HS-5 (cell line): ENCODE results near the gene SERINC5.
A peak's percentile ranks its signal among the peaks of the same experiment; 100 is the strongest.
"Not testable (repeated sequence)": the region's sequence is repeated elsewhere in the genome, so short reads cannot be mapped to it uniquely, and the experiment has no call there.

Experiments used
- DNase-seq: peaks from one replicate; pipeline ENCODE4 v3.0.0-alpha.2; 2012; ENCODE audit warnings: low read depth

Gene SERINC5

DNA sequence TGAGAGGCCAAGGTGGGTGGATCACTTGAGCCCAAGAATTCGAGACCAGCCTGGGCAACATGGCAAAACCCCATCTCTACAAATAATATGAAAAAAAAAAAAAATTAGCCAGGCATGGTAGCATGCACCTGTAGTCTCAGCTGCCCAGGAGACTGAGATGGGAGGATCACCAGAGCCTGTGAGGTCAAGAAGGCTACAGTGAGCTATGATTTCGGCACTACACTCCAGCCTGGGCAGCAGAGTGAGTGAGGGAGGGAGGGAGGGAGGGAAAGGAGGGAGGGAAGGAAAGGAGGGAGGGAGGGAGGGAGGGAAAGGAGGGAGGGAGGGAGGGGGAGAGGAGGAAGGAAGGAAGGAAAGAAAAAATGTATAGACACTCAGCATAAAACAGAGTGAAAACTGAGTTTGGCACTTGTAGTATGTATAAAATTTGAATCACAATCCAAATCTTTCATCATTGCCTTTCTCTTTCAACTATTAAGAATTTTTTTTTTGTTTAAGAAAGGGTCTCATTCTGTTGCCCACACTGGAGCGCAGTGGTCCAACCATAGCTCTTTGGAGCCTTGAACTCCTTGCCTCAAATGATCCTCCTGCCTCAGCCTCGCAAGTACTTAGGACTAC is 27.8 kb downstream of the SERINC5 start:
- DNase-seq = no peak

- DNase-seq = no peak
Observed at GRCh38 chr5:80225934-80226326, 29.9 kb downstream of the SERINC5 start.

GRCh38 chr5:80225189-80225933 is 30.5 kb downstream of the SERINC5 start:
- no peak for DNase-seq

DNA sequence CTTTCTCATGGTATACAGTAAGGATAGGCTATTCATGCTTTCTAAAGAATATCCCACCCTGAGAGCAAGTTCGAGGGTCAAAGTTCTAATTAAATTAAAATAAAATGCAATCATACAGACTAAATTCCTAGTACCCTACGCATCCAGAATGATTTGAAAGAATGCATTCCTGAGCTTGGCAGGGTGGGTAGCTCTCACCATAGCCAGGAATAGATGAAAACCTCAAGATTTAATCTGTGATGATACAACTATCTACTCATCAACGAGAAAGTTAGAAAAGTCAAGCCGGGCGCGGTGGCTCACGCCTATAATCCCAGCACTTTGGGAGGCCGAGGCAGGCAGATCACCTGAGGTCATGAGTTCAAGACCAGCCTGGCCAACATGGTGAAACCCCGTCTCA is 32.3 kb downstream of the SERINC5 start:
- no peak for DNase-seq

- no peak for DNase-seq
Observed at GRCh38 chr5:80220245-80220897, 35.5 kb downstream of the SERINC5 start.

GRCh38 chr5:80219391-80219790 is 36.5 kb downstream of the SERINC5 start:
- no peak for DNase-seq

DNA sequence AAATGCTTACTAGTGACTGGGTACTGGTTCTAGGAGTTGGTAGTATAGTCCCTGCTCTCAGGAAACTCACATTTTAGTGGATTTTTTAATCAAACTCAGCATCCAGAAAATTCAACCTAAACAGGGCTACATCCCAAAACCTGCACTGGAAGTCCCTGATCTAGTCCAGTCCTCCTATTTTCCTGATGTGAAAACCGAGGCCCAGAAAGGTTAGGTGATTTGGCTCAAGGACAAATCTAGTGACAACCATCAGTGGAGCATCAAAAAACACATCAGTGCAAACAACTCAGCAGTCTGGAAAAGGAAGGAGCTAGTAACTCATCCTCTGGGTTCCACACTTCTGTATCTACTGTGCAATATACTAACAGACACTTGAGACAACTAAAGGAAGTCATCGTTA is 38.2 kb downstream of the SERINC5 start:
- no peak for DNase-seq

DNA sequence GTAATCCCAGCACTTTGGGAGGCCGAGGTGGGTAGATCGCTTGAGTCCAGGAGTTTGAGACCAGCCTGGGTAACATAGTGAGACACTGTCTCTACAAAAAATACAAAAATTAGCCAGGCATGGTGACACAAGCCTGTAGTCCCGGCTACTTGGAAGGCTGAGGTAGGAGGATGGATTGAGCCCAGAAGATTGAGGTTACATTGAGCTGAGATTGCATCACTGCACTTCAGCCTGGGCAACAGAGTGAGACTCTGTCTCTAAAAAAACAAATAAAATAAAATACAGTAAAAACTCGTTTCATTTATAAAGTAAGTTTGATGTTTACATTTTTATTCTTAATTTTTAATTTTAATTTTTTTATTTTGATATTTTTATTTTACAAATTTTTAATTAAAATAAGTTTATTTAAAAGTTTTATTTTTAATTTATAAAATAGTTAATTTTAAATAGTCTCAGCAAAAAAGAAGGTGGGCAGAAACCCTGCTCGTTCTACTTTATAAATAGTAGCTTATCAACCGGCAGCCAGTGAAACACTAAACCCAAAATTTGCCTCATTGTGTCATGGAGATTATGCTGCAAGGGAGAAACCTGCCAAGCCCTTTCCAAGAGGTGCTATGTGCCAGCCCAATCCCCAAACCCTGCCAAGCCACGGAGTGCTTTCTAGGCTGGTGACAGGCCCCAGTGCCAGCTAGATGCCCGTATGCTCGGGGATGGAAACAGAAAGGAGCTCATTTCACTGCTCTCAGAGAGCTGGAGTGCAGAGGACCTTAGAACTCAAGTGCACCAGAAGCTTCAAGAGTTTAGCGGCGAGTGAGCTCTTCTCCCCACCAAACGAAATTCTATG is 38.9 kb downstream of the SERINC5 start:
- no peak for DNase-seq

DNA sequence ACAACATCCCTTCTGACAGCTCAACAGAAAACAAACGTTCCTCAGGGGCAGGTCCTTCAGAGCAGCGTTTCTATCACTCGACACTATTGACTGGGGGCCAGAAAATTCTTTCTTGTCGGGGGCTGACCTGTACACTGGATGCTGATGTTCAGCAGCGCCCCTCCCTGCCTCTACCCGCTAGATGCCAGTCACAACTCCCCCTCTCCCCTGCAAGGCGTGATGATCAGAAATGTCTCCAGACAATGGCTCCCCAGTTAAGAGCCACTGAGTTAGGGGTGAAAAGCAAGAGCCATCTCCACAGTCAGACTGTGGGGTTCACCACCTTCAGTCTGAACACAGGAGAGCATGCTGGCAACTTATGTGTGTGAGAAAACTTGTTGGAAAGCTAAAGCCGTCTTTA is 39.8 kb downstream of the SERINC5 start:
- DNase-seq = no peak

DNA sequence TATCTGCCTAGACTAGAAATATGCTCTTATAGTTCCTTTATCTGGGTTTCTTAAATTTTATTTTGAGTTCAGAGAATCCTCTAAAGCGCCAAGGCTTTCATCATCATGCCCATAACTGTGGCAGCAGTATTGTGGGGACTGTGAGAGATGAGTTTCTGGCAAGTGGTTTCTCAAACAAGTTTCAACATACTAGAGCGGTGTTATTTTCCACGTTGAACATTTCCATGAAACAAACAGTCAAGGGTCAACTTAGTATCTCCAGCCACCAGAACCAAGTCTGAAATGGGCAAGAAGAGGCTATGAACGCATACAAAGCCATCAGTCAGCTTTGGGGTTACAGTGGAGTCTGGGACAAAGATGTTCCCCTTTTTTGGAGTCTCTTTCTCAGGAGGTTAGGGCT is 40.3 kb downstream of the SERINC5 start:
- DNase-seq = no peak

DNA sequence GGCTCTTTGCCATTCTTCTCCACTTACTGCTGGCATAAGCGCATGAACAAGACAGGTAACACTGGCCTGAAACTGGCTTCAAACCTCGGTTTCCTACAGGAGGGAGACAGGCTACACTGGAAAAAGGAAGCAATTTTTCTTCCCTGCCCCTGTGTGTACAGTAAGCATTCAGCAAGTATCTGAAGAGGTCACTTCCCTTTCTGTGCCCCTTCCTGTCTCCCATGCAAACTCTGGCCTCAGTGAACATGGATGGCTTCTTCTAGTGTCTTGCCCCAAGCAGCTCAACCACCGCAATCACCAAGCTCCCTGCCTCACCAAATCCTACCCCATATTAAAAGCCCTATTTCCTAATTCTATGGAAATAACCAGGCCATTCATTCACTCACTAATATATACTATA is 42.4 kb downstream of the SERINC5 start:
- DNase-seq = no peak

GRCh38 chr5:80212171-80212667 is 43.6 kb downstream of the SERINC5 start:
- no peak for DNase-seq

- DNase-seq = no peak
Observed at GRCh38 chr5:80211327-80211726, 44.5 kb downstream of the SERINC5 start.

DNA sequence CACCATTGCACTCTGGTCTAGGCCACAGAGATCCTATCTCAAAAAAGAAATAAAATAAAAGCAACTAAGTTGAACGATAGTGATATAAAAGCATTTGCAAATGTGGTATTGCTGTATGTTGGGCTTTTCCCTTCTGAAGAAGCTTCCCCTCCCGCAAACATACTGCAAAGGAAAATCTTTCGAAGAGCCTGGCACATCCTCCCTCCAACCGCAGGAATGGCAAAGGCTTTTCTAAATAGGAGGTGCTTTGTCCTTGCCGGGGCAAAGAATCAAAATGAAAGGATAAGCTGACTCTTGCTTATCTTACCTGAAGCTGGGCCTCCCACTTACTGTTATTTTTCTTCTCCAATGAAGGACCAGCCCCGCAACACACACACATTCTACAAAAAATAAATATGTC is 45.8 kb downstream of the SERINC5 start:
- no peak for DNase-seq

DNA sequence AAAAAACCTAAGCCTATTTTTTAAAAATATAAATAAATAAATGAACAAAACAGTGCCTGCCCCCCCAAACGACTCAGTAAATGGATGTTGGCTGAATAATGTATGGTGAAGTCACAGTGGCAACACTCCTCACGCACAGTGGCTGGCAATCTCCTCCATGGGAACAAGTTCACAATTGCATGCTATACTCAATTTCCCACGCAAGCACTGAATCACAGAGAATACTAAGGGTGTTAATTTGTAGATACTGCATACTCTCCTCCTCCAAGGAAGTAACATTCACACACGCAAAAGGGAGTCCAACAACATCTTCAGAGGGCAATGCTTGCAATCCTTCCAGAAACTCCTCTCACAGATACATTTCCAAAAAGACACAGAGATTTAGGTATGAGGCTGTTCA is 47.5 kb downstream of the SERINC5 start:
- no peak for DNase-seq

GRCh38 chr5:80207832-80208231 is 48.0 kb downstream of the SERINC5 start:
- no peak for DNase-seq

- DNase-seq = peak; percentile 63
Observed at GRCh38 chr5:80206282-80206681, 49.6 kb downstream of the SERINC5 start.

DNA sequence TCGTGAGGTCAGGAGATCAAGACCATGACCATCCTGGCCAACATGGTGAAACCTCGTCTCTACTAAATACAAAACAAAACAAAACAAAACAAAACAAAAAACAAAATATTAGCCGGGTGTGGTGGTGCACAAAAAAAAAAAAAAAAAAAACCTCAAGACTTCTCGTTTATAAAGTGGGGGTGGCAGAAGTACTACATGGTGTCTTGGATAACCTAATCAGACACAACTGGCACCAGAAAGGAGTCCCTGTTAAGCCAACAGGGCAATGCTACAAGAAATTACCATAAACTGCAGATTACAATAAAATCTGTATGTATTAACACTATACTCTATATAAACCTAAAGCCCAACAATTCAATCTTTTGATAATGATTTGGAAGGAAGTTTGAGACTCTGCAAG is 50.0 kb downstream of the SERINC5 start:
- no peak for DNase-seq

GRCh38 chr5:80204808-80205614 is 50.8 kb downstream of the SERINC5 start:
- no peak for DNase-seq

DNA sequence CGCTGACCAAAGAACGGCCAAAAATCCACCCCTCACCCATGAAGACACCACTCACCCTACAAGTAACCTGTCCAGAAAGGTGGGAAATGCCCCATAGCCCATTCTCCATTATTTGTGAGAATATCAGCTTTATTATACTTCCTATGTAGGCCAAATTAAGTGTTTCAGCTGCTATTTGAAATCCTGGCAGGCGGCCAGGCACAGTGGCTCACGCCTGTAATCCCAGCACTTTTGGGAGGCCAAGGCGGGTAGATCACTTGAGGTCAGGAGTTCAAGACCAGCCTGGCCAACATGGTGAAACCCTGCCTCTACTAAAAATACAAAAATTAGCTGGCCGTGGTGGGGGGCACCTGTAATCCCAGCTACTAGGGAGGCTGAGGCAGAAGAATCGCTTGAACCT is 54.1 kb downstream of the SERINC5 start:
- not testable (repeated sequence) for DNase-seq

DNA sequence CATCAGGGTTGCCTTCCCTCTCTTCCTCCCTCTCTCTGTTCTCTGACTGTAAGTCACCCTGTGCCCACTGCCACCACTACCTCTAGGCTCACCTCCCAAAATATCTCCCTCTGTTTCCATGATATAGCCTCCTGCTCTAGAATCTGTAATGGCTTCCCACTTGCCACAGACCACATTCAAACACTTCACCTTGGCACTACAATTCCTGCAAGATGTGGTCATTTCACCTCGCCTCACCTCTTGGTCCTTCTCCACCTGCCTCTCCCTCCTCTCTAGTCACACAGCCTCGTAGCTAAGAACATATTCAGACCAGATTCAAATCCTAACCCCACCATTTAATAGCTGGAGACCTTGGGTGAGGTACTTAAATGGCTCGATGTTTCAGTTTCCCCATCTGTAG is 56.9 kb downstream of the SERINC5 start:
- no peak for DNase-seq

DNA sequence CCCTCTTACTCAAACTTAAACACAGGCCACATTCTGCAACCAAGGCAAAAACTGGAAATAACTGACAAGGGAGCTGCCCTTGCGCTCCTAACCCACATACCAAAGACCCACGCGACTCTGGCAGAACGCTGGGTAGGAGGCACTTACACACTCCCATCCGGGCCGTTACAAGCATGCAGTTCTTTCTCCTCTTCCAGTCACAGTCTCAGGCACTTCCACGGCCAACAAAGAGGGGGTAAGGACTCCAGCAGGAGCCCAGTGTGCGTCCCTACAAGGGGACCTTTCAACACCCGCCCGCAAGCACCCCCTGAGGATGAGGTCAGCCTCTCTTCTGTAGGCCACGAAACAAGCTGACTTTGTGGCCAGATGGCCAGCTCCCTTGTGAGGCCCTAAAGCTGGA is 57.4 kb downstream of the SERINC5 start:
- no peak for DNase-seq
